Measurements from ENCODE around the gene TFG.

- TF ChIP-seq ATF4 (CRISPR knock-in tag; IDR thresholded peaks at IDR 0.05) (no peak), EHMT2 (IDR thresholded peaks at IDR 0.05) (no peak), TFAM (CRISPR knock-in tag; conservative IDR thresholded peaks at IDR 0.05) (no peak), EGR1 (conservative IDR thresholded peaks at IDR 0.05) (no peak), HDAC2 (IDR thresholded peaks at IDR 0.05) (no peak), MAFK (IDR thresholded peaks at IDR 0.05; ENCODE audit: low read length) (no peak), SAP30 (IDR thresholded peaks at IDR 0.05; ENCODE audit: borderline replicate concordance, insufficient read depth, low read depth, low read length, poor library complexity, severe bottlenecking) (no peak), EP300 (IDR thresholded peaks at IDR 0.05; ENCODE audit: low read length) (no peak), CREB1 (IDR thresholded peaks at IDR 0.05) (no peak), CREB1 (CRISPR knock-in tag; IDR thresholded peaks at IDR 0.05) (no peak), ZNF436 (CRISPR knock-in tag; IDR thresholded peaks at IDR 0.05) (no peak)
- TF ChIP-seq, protein P1, sequence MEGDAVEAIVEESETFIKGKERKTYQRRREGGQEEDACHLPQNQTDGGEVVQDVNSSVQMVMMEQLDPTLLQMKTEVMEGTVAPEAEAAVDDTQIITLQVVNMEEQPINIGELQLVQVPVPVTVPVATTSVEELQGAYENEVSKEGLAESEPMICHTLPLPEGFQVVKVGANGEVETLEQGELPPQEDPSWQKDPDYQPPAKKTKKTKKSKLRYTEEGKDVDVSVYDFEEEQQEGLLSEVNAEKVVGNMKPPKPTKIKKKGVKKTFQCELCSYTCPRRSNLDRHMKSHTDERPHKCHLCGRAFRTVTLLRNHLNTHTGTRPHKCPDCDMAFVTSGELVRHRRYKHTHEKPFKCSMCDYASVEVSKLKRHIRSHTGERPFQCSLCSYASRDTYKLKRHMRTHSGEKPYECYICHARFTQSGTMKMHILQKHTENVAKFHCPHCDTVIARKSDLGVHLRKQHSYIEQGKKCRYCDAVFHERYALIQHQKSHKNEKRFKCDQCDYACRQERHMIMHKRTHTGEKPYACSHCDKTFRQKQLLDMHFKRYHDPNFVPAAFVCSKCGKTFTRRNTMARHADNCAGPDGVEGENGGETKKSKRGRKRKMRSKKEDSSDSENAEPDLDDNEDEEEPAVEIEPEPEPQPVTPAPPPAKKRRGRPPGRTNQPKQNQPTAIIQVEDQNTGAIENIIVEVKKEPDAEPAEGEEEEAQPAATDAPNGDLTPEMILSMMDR (IDR thresholded peaks at IDR 0.05 in 2 of 3, conservative IDR thresholded peaks at IDR 0.05 in 1 of 3; ENCODE audit: insufficient read depth in 2 of 3, low read depth in 1 of 3, low read length in 3 of 3) = no peak
- TF ChIP-seq, protein P2, sequence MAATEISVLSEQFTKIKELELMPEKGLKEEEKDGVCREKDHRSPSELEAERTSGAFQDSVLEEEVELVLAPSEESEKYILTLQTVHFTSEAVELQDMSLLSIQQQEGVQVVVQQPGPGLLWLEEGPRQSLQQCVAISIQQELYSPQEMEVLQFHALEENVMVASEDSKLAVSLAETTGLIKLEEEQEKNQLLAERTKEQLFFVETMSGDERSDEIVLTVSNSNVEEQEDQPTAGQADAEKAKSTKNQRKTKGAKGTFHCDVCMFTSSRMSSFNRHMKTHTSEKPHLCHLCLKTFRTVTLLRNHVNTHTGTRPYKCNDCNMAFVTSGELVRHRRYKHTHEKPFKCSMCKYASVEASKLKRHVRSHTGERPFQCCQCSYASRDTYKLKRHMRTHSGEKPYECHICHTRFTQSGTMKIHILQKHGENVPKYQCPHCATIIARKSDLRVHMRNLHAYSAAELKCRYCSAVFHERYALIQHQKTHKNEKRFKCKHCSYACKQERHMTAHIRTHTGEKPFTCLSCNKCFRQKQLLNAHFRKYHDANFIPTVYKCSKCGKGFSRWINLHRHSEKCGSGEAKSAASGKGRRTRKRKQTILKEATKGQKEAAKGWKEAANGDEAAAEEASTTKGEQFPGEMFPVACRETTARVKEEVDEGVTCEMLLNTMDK (IDR thresholded peaks at IDR 0.05; ENCODE audit: borderline replicate concordance, insufficient read depth, low read depth, low read length, poor library complexity, severe bottlenecking) = no peak
Measured at GRCh38 chr3:100776097-100776729, 66.9 kb downstream of the TFG start.
